Activated effector memory CD4-positive, alpha-beta T cell treated with anti-CD3 and anti-CD28 coated beads, Interleukin-2, amount 50 U/mL, for 16 hours (primary cell): ENCODE results near the gene PSMC4.
A peak's percentile ranks its signal among the peaks of the same experiment; 100 is the strongest.

Experiments used
- DNase-seq: peaks from one replicate; pipeline ENCODE4 v3.0.0-alpha.2; 2020

PSMC4 gene

DNA sequence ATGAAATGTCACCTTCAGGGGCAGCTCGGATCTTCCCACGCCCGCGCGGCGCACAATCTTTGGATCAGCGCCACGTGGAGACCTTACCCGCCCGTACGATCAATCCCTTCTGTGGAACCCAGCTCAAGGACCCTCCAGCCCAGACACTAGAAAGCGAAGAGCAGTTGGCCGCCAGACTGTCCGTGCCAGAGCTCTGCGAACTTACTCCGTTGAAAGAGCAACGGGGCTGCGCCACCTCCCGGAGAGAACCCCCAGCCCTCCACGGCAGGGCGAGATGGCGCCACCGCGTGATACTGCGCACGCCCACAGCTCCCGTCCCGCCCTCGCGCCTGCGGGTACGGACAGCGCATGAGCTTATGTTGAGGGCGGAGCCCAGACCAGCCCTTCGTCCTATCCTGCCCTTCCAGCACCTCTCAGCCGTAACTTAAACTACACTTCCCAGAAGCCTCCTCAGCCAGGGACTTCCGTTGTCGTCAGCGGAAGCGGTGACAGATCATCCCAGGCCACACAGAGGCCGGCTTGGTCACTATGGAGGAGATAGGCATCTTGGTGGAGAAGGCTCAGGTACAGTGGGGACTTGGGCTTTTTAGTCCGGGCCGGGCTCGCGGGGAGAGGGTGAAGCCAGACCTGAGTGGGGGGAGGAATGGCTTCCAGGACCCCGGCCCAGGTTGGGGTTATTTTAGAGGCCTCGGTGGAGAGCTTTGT is at the start of gene PSMC4:
Gene PSMC4 (plus strand): TSS at position 491 of the 705 bp plus-strand sequence. CDS start 38 bp downstream, at position 529.
- DNase-seq, result peak; percentile 100

- no peak for DNase-seq
These were observed 47.1 kb upstream of the PSMC4 start for GRCh38 chr19:39923862-39924261.

DNA sequence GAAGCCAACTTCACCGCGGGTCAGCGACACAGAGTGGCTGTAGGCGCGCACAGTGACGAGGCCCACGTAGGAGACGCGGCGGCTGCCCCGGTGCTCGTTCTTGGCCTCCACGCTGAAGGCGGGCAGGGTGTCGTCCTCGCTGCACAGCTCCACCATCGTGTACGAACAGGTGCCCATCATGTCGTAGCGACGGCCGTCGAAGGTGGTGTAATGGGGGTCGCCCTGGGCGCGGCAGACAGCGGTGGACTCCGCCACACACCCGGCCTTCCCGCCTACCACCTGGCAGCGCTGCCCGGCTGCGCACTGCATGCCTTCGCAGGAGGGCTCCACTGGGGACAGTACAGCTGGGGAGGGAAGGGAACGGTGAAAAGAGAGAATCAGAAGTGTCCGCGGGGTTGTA is 46.6 kb upstream of the PSMC4 start:
- no peak for DNase-seq

GRCh38 chr19:39924952-39925351 is 46.0 kb upstream of the PSMC4 start:
- DNase-seq, result no peak

DNA sequence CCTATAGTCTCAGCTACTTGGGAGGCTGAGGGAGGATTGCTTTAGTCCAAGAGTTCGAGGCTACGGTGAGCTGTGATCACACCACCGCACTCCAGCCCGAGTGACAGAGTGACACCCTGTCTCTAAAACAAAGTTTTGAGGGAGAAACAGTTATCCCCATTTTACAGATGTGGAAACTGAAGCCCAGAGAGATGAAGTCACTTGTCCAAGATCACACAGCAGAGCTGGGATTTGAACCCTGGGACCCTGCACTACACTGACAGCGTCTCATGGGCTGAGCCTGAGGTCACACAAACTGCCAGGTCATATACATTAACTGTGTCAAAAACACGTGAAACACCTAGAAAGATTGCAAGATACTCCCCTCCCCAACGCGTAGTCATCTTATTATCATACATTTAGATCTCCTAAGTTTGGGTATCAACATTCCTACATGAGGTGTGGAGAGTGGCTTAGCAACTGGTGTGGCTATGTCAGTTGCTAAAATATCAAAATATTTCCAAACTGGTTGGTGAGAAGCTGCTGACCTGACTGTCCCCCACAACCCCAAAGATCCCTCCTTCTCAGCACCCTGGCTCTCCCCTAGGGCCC is 44.7 kb upstream of the PSMC4 start:
- no peak for DNase-seq

- no peak for DNase-seq
These were observed 43.9 kb upstream of the PSMC4 start for GRCh38 chr19:39927076-39927475.

- DNase-seq, result no peak
These were observed 43.2 kb upstream of the PSMC4 start for GRCh38 chr19:39927524-39928356.

- no peak for DNase-seq
These were observed 42.6 kb upstream of the PSMC4 start for GRCh38 chr19:39928357-39928725.

GRCh38 chr19:39929750-39930149 is 41.2 kb upstream of the PSMC4 start:
- no peak for DNase-seq

DNA sequence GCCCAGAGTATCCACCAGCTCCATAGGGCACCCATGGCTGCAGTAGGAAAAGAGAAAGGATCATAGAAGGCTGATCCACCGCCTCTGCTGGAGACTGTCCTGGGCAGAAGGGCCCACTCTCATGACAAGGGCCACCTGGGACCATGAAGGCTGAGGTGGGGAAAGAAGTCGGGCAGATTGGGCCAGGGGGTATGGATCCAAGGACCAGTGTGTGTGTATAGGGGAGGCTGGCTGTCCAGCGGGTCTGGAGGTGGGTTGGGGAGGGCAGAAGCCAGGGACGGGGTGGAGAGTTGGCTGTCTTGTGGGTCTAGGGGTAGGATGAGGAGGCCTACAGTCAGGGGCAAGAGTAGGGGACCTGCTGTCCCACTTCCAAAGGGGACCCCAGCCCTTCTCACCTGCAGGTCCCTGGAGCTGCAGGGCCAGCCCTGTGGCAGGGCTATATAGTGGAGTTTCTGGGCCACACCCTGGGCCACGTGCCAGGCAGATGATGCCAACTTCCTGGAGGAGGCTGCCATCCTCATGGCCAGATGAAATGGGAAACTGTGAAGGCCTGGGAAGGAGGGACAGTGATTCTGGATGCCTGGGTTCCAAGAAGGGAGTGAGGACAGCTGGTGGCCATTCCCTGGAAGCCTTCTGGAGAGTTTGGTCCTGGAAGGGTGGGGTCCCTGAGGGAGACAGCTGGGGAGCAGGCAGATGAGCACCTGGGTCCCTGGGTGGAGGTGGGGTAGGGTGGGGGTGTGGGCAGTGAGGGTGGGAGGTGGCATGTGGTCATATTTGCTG is 36.2 kb upstream of the PSMC4 start, which contains the start of gene FCGBP:
Gene FCGBP (minus strand): TSS at position 51 of the 780 bp plus-strand sequence.
- no peak for DNase-seq

- DNase-seq, result no peak
These were observed 35.7 kb upstream of the PSMC4 start for GRCh38 chr19:39935364-39935661.

DNA sequence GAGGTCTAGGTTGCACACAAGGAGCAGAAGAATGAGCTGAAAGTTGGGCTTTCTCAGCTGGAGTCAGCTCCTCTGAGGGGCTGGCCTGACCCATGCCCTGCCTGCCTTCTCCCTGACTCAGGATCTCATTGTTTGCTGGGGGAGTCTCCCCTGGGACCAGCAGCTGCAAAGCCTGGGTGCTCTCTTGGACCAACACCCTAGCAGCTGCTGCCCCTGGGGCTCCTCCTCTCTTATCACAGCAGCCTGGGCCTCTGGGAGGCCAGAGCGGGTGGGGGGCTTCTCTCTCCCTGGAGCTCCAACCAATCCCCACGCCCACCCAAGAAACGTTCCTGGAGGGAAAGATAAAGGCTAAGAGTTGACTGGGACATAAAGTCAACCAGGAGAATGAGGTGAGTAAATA is 34.9 kb upstream of the PSMC4 start:
- no peak for DNase-seq

- DNase-seq, result no peak
These were observed 34.3 kb upstream of the PSMC4 start for GRCh38 chr19:39936622-39937021.

DNA sequence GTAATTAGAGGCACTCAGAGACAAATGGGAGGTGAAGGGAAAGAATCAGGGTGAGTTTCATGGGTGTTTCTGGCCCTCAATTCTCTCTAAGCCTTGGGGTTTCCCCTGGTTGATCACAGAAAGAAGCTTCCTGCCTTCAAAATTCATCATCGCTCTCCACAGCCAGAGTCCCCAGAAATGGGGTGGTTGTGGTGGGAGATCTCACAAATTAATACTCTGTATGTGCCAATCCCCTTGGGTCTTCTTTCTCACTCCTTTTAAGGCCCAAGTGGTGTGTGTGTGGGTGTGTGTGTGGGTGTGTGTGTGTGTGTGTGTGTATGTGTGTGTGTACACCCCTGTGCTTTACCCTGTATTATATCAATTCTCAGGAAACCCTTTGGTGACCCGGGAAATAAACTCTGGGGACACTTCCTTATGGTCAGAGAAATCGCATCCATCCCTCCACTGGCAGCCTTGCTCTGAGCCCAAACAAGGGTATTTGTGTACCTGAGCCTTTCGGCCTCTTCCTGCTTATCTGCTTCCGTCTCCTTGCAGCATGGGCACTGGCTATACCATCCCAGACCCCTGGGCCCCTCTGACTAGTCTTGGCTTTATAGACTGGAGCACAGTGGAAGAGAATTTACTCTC is 33.8 kb upstream of the PSMC4 start:
- peak; percentile 76 for DNase-seq

- no peak for DNase-seq
These were observed 33.2 kb upstream of the PSMC4 start for GRCh38 chr19:39937787-39938186.

DNA sequence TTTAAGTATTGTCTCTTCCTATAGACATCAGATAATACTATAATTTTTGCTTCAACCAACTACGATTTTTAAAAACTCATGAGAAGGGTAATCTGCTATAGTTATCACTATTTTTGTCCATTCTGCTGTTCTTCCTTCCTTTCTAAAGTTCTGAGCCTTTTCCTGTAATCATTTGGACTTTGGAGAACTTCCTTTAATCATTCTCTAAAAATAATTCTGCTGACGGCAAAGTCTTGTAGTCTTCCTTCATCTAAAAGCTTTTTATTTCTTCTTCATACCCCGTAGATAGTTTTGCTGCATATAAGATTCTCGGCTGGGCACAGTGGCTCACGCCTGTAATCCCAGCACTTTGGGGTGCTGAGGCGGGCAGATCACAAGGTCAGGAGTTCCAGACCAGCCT is 31.4 kb upstream of the PSMC4 start:
- DNase-seq, result no peak

DNA sequence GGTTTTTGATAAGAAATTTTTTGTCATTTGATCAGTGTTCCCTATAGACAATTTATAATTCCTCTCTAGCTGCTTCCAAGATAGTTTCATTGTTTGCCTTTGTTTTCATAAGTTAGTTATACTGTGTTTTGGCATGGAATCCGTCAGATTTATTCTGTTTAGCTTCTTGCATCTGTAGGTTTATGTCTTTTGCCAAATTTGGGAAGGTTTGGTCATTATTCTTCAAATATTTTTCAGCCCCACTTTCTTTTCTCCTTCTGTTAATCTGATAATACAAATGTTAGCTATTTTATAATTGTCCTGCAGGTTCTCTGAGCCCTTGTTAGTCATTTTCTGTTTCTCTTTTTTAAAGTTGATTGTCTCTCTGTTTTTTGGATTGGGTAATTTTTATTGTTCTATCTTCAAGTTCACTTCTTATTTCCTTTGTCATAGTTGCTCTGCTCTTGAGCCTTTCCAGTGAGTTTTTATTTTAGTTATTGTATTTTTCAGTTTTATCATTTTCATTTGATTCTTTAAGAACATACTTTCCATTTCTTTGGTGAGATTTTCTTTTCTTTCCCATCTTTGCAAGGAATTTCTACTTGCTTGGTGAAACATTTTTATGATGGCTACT is 30.6 kb upstream of the PSMC4 start:
- DNase-seq, result no peak

DNA sequence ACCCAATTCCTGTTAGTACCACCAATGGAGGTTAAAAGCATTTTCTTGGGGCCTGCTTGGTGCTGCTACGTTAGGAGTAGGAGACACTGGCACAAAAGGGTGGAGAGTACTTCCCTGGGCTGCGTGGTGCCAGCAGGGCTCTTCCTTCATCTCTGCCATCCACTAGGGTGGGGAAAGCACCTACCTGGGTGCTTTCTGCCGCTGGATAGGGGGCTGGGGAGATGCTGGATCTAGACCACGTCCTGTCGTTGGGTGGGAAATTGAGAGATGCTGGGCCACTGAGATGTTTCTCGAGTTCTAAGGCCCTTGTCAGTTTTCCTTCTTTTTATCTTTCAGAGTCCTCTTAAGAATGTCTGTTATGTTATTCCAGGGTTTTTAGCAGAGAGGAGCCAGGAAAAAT is 29.8 kb upstream of the PSMC4 start:
- no peak for DNase-seq

- DNase-seq, result peak; percentile 78
These were observed 29.2 kb upstream of the PSMC4 start for GRCh38 chr19:39941615-39942365.

GRCh38 chr19:39942366-39942730 is 28.6 kb upstream of the PSMC4 start:
- DNase-seq, result no peak

- no peak for DNase-seq
These were observed 27.4 kb upstream of the PSMC4 start for GRCh38 chr19:39943586-39943985.

DNA sequence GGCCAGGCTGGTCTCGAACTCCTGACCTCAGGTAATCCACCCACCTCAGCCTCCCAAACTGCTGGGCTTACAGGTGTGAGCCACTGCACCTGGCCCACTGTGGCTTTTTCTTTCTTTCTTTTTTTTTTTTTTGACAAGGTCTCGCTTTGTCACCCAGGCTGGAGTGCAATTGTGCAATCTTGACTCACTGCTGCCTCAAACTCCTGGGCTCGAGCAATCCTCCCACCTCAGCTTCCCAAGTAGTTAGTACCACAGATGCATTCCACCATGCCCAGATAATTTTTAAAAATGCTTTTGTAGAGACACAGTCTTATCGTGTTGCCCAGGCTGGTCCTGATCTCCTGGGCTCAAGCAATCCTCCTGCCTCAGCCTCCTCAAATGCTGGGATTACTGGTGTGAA is 24.4 kb upstream of the PSMC4 start:
- DNase-seq, result no peak
